Tibial artery (tissue), 4 donors: Measurements from ENCODE around the gene CPT1C.
A peak's percentile ranks its signal among the peaks of the same experiment; 100 is the strongest.

Source experiments
- DNase-seq, 2 donors: peaks; one replicate each; pipeline ENCODE4 v3.0.0-alpha.2; 2019
- H3K27ac ChIP-seq, 2 donors: fragments of 200-600 bp; sonication (generic) in 1 of 2; 1 replicate in 1 of 2; 2 replicates in 1 of 2; pipeline ENCODE4 v1.5.1; 2018 to 2019; ENCODE audit warnings: mild to moderate bottlenecking in 1 of 2
- H3K27me3 ChIP-seq, 2 donors: fragments of 200-600 bp; sonication (generic) in 1 of 2; one replicate each; pipeline versions ENCODE4 v1.5.1 to v1.6.0; 2016 to 2019
- H3K36me3 ChIP-seq, 3 donors: fragments of 200-600 bp; sonication (generic) in 2 of 3; one replicate each; pipeline ENCODE4 v1.5.1; 2016 to 2019; ENCODE audit warnings: mild to moderate bottlenecking in 2 of 3
- H3K4me1 ChIP-seq, 4 donors: fragments of 200-600 bp; sonication (generic) in 2 of 4; 1 replicate in 3 of 4; 2 replicates in 1 of 4; pipeline ENCODE4 v1.5.1; 2016 to 2019
- H3K4me3 ChIP-seq, 2 donors: fragments of 200-600 bp; sonication (generic) in 1 of 2; 1 replicate in 1 of 2; 2 replicates in 1 of 2; pipeline ENCODE4 v1.5.1; 2018 to 2019; ENCODE audit warnings: mild to moderate bottlenecking in 2 of 2
- H3K9me3 ChIP-seq, 3 donors: fragments of 200-600 bp; sonication (generic) in 1 of 3; one replicate each; pipeline ENCODE4 v1.5.1; 2016 to 2019
- intact Hi-C: fragments of 100-400 bp; cut with DNase I; formaldehyde crosslinking; loops from one replicate; pipeline ENCODE4 v1.15.0; 2023; ENCODE audit warnings: low total_unique reads
- TF ChIP-seq, protein P1 (sequence below), 2 experiments: fragments of 200-600 bp in 1 of 2; fragments of 450-650 bp in 1 of 2; IDR thresholded peaks; one replicate each; pipeline ENCODE4 v1.5.1; 2017 to 2019; ENCODE audit warnings: antibody characterized with exemption in 2 of 2, mild to moderate bottlenecking in 1 of 2, moderate library complexity in 1 of 2

CPT1C gene

DNA sequence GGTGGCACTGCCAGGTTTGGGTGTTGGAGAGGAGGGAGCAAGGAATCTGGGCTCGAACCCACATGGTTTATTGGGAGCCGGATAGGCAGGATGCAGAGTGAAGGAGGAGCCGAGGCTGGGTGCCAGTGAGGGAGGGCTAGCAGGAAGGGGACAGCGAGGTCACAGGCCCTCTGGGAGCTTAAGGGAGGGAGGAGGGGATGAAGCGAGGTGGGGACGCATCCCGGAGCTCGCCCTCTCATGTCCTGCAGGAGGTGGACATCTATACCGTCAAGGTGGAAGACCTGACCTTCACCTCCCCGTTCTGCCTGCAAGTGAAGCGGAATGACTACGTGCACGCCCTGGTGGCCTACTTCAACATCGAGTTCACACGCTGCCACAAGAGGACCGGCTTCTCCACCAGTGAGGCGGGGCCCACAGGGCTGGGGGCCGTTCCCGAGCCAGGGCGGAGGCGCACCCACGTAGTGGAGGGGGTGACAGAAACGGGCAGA is 5.0 kb upstream of the CPT1C start:
- peaks cover 0 to 3% of the 10 kb centered on the region in 2 donors for H3K27me3 ChIP-seq
- TF ChIP-seq, protein P1, sequence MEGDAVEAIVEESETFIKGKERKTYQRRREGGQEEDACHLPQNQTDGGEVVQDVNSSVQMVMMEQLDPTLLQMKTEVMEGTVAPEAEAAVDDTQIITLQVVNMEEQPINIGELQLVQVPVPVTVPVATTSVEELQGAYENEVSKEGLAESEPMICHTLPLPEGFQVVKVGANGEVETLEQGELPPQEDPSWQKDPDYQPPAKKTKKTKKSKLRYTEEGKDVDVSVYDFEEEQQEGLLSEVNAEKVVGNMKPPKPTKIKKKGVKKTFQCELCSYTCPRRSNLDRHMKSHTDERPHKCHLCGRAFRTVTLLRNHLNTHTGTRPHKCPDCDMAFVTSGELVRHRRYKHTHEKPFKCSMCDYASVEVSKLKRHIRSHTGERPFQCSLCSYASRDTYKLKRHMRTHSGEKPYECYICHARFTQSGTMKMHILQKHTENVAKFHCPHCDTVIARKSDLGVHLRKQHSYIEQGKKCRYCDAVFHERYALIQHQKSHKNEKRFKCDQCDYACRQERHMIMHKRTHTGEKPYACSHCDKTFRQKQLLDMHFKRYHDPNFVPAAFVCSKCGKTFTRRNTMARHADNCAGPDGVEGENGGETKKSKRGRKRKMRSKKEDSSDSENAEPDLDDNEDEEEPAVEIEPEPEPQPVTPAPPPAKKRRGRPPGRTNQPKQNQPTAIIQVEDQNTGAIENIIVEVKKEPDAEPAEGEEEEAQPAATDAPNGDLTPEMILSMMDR (IDR thresholded peaks at IDR 0.05), result no peak
- no peak for DNase-seq
- H3K27ac ChIP-seq, result no peak overlapping the region
- intact Hi-C loops, result no loop called here
- H3K9me3 ChIP-seq, result no peaks in the 10 kb centered on the region
- peaks cover 53 to 73% (median 70%) of the 10 kb centered on the region in 3 donors for H3K36me3 ChIP-seq
- H3K4me3 ChIP-seq, result no peak overlapping the region
- peaks cover 0 to 24% (median 20%) of the 10 kb centered on the region in 4 donors for H3K4me1 ChIP-seq

DNA sequence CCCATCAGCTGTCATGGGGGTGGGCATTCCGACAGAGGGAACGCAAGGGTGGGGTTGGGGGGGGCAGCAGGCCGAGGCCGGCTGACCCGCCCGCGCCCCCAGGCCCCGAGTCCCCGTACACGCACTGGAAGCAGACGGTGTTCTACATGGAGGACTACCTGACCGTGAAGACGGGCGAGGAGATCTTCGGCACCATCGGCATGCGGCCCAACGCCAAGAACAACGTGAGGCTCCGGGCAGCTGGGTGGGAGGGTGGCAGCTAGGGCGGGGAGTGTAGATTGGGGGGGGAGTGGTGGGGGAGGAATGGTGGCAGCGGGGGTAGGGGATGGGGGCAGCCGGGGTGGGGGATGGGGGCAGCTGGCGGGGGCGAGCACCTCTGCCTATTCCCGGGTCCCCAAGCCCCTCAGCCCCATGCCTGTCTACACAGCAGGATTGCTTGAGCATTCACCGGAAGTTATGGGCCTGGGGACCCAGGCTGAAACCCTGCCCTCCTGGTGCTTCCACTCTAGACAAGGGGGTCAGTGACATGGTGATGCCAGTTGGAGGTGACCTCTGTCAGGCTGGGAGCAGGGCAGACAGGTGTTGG is 4.3 kb upstream of the CPT1C start:
- TF ChIP-seq, protein P1 (IDR thresholded peaks at IDR 0.05), result no peak
- no peak for DNase-seq
- H3K27ac ChIP-seq, result no peak overlapping the region
- H3K9me3 ChIP-seq, result no peaks in the 10 kb centered on the region
- peaks cover 0 to 27% (median 24%) of the 10 kb centered on the region in 4 donors for H3K4me1 ChIP-seq
- intact Hi-C loops, result no loop called here
- H3K27me3 ChIP-seq, result peaks cover 0 to 10% of the 10 kb centered on the region in 2 donors
- H3K4me3 ChIP-seq, result no peak overlapping the region
- H3K36me3 ChIP-seq, result peaks cover 47 to 66% (median 65%) of the 10 kb centered on the region in 3 donors

DNA sequence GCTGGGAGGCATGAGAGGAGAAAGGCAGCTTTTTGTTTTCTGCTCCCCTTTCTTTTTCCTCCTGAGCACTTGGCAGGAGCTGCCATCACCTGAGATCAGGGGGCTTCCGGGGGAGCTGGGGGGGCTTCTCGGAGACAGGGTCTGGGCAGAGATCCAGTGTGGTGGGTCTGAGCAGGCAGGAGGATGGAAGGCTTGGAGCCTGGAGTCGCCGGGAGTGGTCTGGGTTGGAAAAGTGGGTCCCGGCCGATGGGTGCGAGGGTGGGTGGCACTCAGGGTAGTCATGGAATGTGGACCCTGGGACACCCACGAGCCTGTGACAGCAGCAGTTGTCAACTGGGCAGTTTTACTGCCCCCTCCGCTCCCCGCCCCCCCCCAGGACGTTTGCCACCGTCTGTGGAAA is 3.8 kb upstream of the CPT1C start:
- Histone ChIP-seq H3K27me3 (peaks cover 0 to 15% of the 10 kb centered on the region in 2 donors), H3K4me1 (peaks cover 0 to 31% (median 25%) of the 10 kb centered on the region in 4 donors), H3K36me3 (peaks cover 41 to 60% (median 59%) of the 10 kb centered on the region in 3 donors), H3K9me3 (no peaks in the 10 kb centered on the region), H3K4me3 (no peak overlapping the region), H3K27ac (no peak overlapping the region)
- intact Hi-C loops, result no loop called here
- DNase-seq, result no peak
- TF ChIP-seq, protein P1 (IDR thresholded peaks at IDR 0.05), result no peak

GRCh38 chr19:49687566-49688316 is 3.2 kb upstream of the CPT1C start:
- intact Hi-C loops, result no loop called here
- Histone ChIP-seq H3K4me1 (peaks cover 0 to 31% (median 25%) of the 10 kb centered on the region in 4 donors), H3K27me3 (peaks cover 0 to 19% of the 10 kb centered on the region in 2 donors), H3K9me3 (no peaks in the 10 kb centered on the region), H3K4me3 (no peak overlapping the region), H3K36me3 (peaks cover 36 to 54% (median 53%) of the 10 kb centered on the region in 3 donors), H3K27ac (no peak overlapping the region)
- TF ChIP-seq, protein P1 (IDR thresholded peaks at IDR 0.05), result no peak
- DNase-seq, result no peak

DNA sequence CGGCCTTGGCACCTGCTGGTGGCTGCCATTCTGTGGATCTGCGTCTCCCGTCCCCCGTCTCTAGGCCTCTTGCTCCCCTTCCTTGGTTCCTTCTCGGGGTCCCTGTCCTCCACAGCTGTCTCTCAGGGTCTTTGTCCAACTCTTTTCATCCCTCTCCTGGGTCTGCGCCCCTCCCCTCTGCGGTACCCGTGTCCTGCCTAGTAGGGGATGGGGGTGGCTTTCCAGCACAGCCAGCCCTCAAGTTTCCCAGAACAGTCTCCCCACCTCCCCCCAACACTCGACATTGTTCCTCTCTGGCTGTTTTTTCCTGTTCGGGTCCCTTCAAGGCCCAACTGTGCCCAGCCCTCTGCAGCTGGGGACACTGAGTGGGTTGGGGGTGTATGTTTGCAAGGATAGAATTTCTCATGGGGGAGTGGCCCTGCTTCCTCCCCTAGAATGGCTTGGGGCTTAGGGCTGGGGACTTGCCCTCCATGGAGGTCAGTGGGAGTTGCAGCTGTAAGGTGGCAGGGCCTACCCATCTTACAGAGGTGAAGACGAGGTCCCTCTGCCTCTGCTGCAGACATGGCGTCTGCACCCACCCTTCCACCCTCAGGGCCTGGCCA is 2.3 kb upstream of the CPT1C start:
- no peak overlapping the region for H3K27ac ChIP-seq
- no peak for DNase-seq
- TF ChIP-seq, protein P1 (IDR thresholded peaks at IDR 0.05), result no peak
- H3K4me1 ChIP-seq, result peaks cover 0 to 31% (median 25%) of the 10 kb centered on the region in 4 donors
- no peaks in the 10 kb centered on the region for H3K9me3 ChIP-seq
- peaks cover 0 to 23% of the 10 kb centered on the region in 2 donors for H3K27me3 ChIP-seq
- peaks cover 28 to 47% (median 44%) of the 10 kb centered on the region in 3 donors for H3K36me3 ChIP-seq
- intact Hi-C loops, result no loop called here
- H3K4me3 ChIP-seq, result peak overlapping the region in 1 of 2 donors; percentile 12
